Measurements from ENCODE around the gene NFIA.

Gene NFIA

GRCh38 chr1:61356016-61356415 is 273.7 kb downstream of the NFIA start:
- TF ChIP-seq CTCF (conservative IDR thresholded peaks at IDR 0.05; ENCODE audit: low read depth, low read length) = no peak
- DNase-seq (ENCODE audit: low read depth) = no peak
- H3K4me3 ChIP-seq (ENCODE audit: low read depth, low read length) = no peak overlapping the region

DNA sequence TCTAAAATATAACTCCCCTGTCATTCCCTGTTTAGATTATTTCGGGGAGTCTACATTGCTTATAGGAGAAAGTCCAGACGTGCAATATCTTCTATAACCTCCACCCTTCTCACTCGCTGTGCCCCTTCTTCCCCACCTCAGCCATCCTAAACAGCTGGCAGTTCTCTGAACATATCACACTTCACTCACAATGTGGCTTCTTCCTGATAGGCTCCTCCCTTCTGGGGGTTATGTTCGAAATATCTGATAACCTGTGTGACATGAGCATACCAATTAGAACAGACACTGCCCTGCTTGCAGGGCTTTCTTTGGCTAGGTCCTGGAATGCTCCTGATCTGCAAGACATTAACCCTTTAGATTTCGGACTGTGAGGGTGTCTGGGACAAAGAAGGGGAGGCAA is 274.6 kb downstream of the NFIA start:
- DNase-seq (ENCODE audit: low read depth) = no peak
- TF ChIP-seq CTCF (conservative IDR thresholded peaks at IDR 0.05; ENCODE audit: low read depth, low read length) = no peak
- H3K4me3 ChIP-seq (ENCODE audit: low read depth, low read length) = no peak overlapping the region

- DNase-seq (ENCODE audit: low read depth) = no peak
- no peak overlapping the region for H3K4me3 ChIP-seq (ENCODE audit: low read depth, low read length)
- TF ChIP-seq CTCF (conservative IDR thresholded peaks at IDR 0.05; ENCODE audit: low read depth, low read length) = no peak
These were observed 275.2 kb downstream of the NFIA start for GRCh38 chr1:61357539-61357938.

- H3K4me3 ChIP-seq (ENCODE audit: low read depth, low read length) = no peak overlapping the region
- no peak for TF ChIP-seq CTCF (conservative IDR thresholded peaks at IDR 0.05; ENCODE audit: low read depth, low read length)
- peak; percentile 42 for DNase-seq (ENCODE audit: low read depth)
These were observed 276.6 kb downstream of the NFIA start for GRCh38 chr1:61358770-61359455.

DNA sequence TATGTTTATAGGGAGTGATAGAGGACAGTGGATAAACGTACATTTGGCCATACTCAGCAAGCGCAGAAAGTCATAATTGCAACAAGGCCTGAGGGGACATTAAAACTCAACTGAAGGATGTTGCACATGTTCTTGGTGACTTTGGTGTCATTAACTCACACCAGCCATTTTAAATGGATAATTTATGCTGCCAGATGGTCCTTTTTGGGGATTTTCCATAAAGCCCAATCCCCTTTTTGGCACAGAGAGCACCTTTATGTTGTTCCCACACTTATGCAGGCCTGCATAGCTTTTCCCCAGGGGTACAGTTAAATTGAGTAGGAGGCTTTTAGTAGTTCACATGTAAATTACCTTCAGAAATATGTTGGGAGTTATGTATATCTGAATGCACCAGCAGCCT is 279.6 kb downstream of the NFIA start:
- DNase-seq (ENCODE audit: low read depth) = no peak
- no peak for TF ChIP-seq CTCF (conservative IDR thresholded peaks at IDR 0.05; ENCODE audit: low read depth, low read length)
- H3K4me3 ChIP-seq (ENCODE audit: low read depth, low read length) = no peak overlapping the region

DNA sequence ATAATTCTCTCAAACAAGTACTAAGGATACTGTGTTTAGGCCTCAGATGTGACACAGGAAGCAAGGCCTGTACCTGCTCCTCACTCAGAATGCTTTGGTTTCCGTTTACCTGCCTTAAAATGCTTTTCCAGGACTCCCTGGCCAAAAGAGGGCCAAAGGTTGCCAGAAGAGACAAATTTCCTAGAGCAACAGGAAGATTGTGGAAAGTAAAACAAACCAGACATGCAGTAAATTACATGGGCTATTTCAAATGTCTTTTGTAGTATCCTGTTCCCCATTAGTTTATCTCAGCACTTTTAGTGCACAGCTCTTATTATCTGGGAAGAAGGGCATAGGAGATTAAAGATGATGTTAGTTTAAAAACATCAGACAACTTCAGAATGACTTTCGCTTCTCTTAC is 280.0 kb downstream of the NFIA start:
- no peak overlapping the region for H3K4me3 ChIP-seq (ENCODE audit: low read depth, low read length)
- no peak for DNase-seq (ENCODE audit: low read depth)
- no peak for TF ChIP-seq CTCF (conservative IDR thresholded peaks at IDR 0.05; ENCODE audit: low read depth, low read length)

DNA sequence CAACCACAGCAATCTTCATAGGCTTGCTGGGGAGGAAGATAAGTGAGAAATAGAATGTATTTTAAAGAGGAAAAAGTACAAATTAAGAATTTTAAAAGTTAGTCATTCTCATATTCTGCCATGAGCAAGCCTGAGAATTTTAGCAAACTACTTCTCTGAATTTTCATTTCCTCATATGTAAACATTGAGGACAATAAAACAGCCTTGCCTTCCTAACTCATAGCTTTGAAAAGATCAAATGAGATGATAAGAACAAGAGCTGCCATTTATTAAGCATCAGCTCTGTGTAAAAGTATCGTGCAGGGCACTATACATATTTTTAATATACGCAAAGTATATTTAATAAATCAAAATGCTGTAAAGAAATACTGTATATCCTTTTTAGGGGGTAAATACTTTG is 286.0 kb downstream of the NFIA start:
- no peak for DNase-seq (ENCODE audit: low read depth)
- H3K4me3 ChIP-seq (ENCODE audit: low read depth, low read length) = no peak overlapping the region
- TF ChIP-seq CTCF (conservative IDR thresholded peaks at IDR 0.05; ENCODE audit: low read depth, low read length) = no peak

Measured in choroid plexus epithelial cell (primary cell).